Mesodermal cell (in vitro differentiated cells): ENCODE measurements around the gene BCL2L2.

Experiments used
- H3K27ac ChIP-seq: 2 replicates; pipeline ENCODE4 v1.7.0; 2013; ENCODE audit warnings: mild to moderate bottlenecking, low read depth, low read length, moderate library complexity; ENCODE audit not compliant: severe bottlenecking
- H3K36me3 ChIP-seq: 2 replicates; pipeline ENCODE4 v1.7.1; 2013; ENCODE audit warnings: mild to moderate bottlenecking, low read length, moderate library complexity; ENCODE audit not compliant: control insufficient read depth, insufficient read depth
- H3K4me1 ChIP-seq: one replicate; pipeline ENCODE4 v1.7.1; 2013; ENCODE audit warnings: mild to moderate bottlenecking, low read length; ENCODE audit not compliant: insufficient read depth, control insufficient read depth, poor library complexity, severe bottlenecking
- H3K4me3 ChIP-seq: 2 replicates; pipeline ENCODE4 v1.7.0; 2013; ENCODE audit warnings: low read length, control low read depth, mild to moderate bottlenecking; ENCODE audit not compliant: insufficient read depth, poor library complexity, severe bottlenecking; ENCODE audit errors: extremely low read depth
- H3K9me3 ChIP-seq: 2 replicates; pipeline ENCODE4 v1.7.1; 2013; ENCODE audit warnings: mild to moderate bottlenecking, low read length, moderate library complexity; ENCODE audit not compliant: control insufficient read depth
- WGBS, 2 experiments: methylation state at CpG; one replicate each; pipeline ENCODE4 v1.1.5; 2013; ENCODE audit warnings: missing lambda C conversion rate in 2 of 2; ENCODE audit not compliant: insufficient coverage in 2 of 2; 5-methylcytosine and 5-hydroxymethylcytosine counted together

The BCL2L2 gene

DNA sequence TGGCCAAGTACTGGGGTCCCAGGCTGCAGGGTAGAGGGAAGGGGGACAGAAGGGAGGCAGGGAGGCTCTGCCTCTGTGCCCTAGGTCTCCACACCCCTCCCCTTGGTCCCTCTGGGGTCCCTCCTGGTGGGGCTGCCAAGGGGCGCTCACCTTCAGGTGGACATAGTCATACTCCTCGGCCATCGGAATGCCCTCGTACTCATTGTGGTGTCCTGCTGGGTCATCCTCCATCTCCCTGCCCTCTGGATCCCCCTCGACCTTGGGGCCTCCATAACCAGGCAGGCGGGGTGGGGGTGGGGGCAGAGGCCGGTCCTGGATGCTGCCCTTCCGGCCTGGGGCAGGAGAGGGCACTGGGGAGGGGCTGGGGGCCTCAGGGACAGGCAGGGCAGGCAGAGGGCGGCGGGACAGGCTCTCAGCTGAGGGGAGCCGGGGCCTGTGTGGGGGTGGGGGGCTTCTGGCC is 52.6 kb downstream of the BCL2L2 start:
- 88 to 100% methylated on average over 2 to 4 of the region's 11 CpGs for WGBS, 2 experiments
- H3K4me3 ChIP-seq = no peak overlapping the region
- H3K27ac ChIP-seq = no peak overlapping the region
- peaks cover 69% of the 10 kb centered on the region for H3K36me3 ChIP-seq
- no peaks in the 10 kb centered on the region for H3K9me3 ChIP-seq
- no peaks in the 10 kb centered on the region for H3K4me1 ChIP-seq

DNA sequence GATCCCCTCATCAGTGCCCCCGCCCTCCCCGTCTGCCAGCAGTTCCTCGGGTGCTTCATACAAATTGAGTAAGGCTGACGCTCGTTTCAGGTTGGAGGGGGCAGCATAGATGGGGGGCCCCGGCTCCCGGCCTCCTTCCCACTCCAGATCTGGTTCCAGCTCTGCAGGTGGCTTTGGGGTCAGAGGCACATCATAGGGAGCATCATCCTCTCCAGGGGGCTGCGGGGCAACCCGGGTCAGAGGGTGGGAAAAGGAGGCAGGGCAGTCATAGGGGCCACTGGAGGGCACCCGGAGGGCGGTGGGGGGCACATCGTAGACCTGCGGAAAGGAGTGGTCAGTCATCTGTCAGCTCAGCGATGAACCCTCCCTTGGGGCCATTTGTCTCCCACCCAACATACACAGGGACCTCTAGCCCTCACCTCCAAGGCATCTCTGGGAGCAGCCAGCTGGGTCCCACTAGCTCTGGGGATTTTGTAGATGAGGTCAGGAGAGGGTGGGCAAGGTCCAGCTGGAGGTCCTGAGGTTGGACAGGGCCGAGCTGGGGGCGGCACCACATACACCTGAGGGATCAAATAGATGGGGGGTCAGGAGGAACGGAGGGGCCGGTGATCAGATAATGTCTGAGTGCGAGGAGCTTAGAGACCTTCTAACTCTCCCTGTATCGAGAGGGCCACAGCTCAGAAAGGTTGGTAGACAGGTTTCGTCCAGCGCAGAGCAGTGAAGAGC is 53.3 kb downstream of the BCL2L2 start:
- 97 to 99% methylated on average over 13 to 20 of the region's 22 CpGs for WGBS, 2 experiments
- peaks cover 2% of the 10 kb centered on the region for H3K4me1 ChIP-seq
- no peak overlapping the region for H3K27ac ChIP-seq
- no peak overlapping the region for H3K4me3 ChIP-seq
- H3K36me3 ChIP-seq = peaks cover 69% of the 10 kb centered on the region
- H3K9me3 ChIP-seq = no peaks in the 10 kb centered on the region

DNA sequence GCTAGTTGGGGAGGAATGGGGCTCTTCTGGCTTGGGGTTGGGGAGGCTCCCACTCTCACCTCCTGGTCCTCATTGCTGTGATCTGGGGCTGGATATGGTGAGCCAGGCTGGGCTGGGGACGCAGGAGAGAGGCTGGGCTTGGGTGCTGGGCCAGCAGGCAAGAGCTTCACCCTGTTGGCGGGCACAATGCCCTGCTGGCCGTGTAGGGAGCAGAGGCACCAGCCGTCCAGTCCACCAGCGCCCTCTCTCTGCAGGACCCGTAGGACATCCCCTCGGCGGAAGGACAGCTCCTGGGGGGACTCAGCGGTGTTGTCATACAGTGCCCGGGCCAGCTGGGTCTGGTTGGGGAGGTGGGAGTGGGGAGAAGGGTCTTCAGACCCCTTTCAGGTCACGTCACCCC is 53.9 kb downstream of the BCL2L2 start:
- H3K4me1 ChIP-seq = peaks cover 2% of the 10 kb centered on the region
- H3K36me3 ChIP-seq = peaks cover 69% of the 10 kb centered on the region
- H3K27ac ChIP-seq = no peak overlapping the region
- no peak overlapping the region for H3K4me3 ChIP-seq
- WGBS, 2 experiments = 78 to 86% methylated on average over 5 to 7 of the region's 11 CpGs
- H3K9me3 ChIP-seq = no peaks in the 10 kb centered on the region

DNA sequence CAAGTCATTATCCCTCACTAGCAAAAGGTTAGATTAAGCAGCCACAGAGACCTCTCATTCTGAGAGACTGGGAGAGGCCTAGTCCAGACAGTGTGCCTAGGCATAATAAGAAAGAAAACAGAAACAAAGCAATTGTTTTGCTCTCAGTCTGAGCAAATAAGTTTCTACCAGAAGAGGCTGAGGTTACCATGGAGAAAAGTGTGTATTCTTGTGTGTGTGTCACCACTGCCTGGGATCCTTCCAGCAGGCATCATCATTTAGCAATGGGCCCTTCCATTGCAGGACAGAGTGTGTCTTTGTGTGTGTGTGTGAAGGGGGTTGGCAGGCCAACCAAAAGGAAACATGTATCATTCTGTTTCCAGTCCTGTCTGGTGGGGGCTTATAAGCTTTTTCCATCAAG is 54.7 kb downstream of the BCL2L2 start:
- Histone ChIP-seq H3K4me3 (no peak overlapping the region), H3K27ac (no peak overlapping the region), H3K36me3 (peaks cover 69% of the 10 kb centered on the region), H3K4me1 (peaks cover 2% of the 10 kb centered on the region), H3K9me3 (no peaks in the 10 kb centered on the region)
